HepG2 (cell line): ENCODE results near the gene SHTN1. TPM values are rescaled to one million over a fixed set of nuclear protein-coding genes. Genes with fewer than 3 reads are reported as not detected.
A peak's percentile ranks its signal among the peaks of the same experiment; 100 is the strongest.

Experiments used
- ATF7-NPFF ChIP-seq: sonication (generic); formaldehyde crosslinking; IDR thresholded peaks from 2 replicates; pipeline ENCODE4 v1.8.1; 2023; ENCODE audit warnings: mild to moderate bottlenecking, low read depth, missing genetic modification reagents, moderate library complexity
- BCL6 ChIP-seq: IDR thresholded peaks from 2 replicates; pipeline ENCODE4 v1.6.1; 2016; ENCODE audit warnings: missing genetic modification reagents, missing compliant biosample characterization
- CREM ChIP-seq, 2 experiments: sonication (generic) in 1 of 2; formaldehyde crosslinking in 1 of 2; IDR thresholded peaks; 2 replicates each; pipeline versions ENCODE4 v1.4.0 to v1.6.1; 2016 to 2020; ENCODE audit warnings: antibody characterized with exemption in 1 of 2, mild to moderate bottlenecking in 1 of 2, missing genetic modification reagents in 1 of 2
- FOXP1 ChIP-seq, 2 experiments: fragments of 450-650 bp in 1 of 2; IDR thresholded peaks; 2 replicates each; pipeline ENCODE4 v1.6.1; 2017 to 2018; ENCODE audit warnings: antibody characterized with exemption in 1 of 2
- GTF3A ChIP-seq: sonication (generic); formaldehyde crosslinking; conservative IDR thresholded peaks from 2 replicates; pipeline ENCODE4 v1.4.0; 2020; ENCODE audit warnings: mild to moderate bottlenecking, missing genetic modification reagents
- HDAC1 ChIP-seq: sonication (generic); formaldehyde crosslinking; IDR thresholded peaks from 2 replicates; pipeline ENCODE4 v1.5.1; 2020; ENCODE audit warnings: mild to moderate bottlenecking, missing genetic modification reagents
- HNF4G ChIP-seq, 2 experiments: sonication (generic) in 1 of 2; formaldehyde crosslinking in 1 of 2; IDR thresholded peaks; 2 replicates each; pipeline versions ENCODE4 v1.4.0 to v1.6.1; 2011 to 2020; ENCODE audit warnings: borderline replicate concordance in 2 of 2, low read depth in 2 of 2, mild to moderate bottlenecking in 2 of 2, low read length in 1 of 2, missing genetic modification reagents in 1 of 2, moderate library complexity in 1 of 2
- HNRNPUL1 ChIP-seq: fragments of 200-400 bp; formaldehyde crosslinking; IDR thresholded peaks from 2 replicates; pipeline ENCODE4 v1.6.1; 2017; ENCODE audit warnings: low read depth, mild to moderate bottlenecking, low read length, moderate library complexity
- MED8 ChIP-seq: sonication (generic); formaldehyde crosslinking; IDR thresholded peaks from 2 replicates; pipeline ENCODE4 v1.8.1; 2023; ENCODE audit warnings: mild to moderate bottlenecking, missing genetic modification reagents; ENCODE audit not compliant: insufficient replicate concordance
- MZF1 ChIP-seq: sonication (generic); formaldehyde crosslinking; IDR thresholded peaks from 2 replicates; pipeline ENCODE4 v1.8.1; 2023; ENCODE audit warnings: mild to moderate bottlenecking, missing genetic modification reagents, borderline replicate concordance
- NFKB2 ChIP-seq: sonication (generic); formaldehyde crosslinking; IDR thresholded peaks from 2 replicates; pipeline ENCODE4 v1.4.0; 2020; ENCODE audit warnings: missing genetic modification reagents, borderline replicate concordance
- NFYB ChIP-seq: sonication (generic); formaldehyde crosslinking; IDR thresholded peaks from 2 replicates; pipeline ENCODE4 v1.4.0; 2020; ENCODE audit warnings: missing genetic modification reagents
- SNRNP70 ChIP-seq: fragments of 200-400 bp; formaldehyde crosslinking; IDR thresholded peaks from 2 replicates; pipeline ENCODE4 v1.6.1; 2017; ENCODE audit warnings: mild to moderate bottlenecking, low read depth, low read length, moderate library complexity
- SOX13 ChIP-seq, 3 experiments: fragments of 450-650 bp in 1 of 3; sonication (generic) in 1 of 3; formaldehyde crosslinking in 1 of 3; IDR thresholded peaks in 2 of 3; conservative IDR thresholded peaks in 1 of 3; 2 replicates each; pipeline versions ENCODE4 v1.5.0 to v1.6.1; 2016 to 2020; ENCODE audit warnings: antibody characterized with exemption in 1 of 3, mild to moderate bottlenecking in 1 of 3, missing compliant biosample characterization in 1 of 3, missing genetic modification reagents in 1 of 3, moderate library complexity in 1 of 3
- SRSF1 ChIP-seq: fragments of 200-400 bp; formaldehyde crosslinking; optimal IDR thresholded peaks from 2 replicates; pipeline ENCODE3; 2017; ENCODE audit warnings: mild to moderate bottlenecking, low read depth, low read length, moderate library complexity
- SRSF4 ChIP-seq: fragments of 200-400 bp; formaldehyde crosslinking; IDR thresholded peaks from one replicate; pipeline ENCODE4 v1.6.1; 2018; ENCODE audit warnings: mild to moderate bottlenecking, low read depth, low read length, moderate library complexity; ENCODE audit not compliant: poor library complexity, severe bottlenecking
- TBP ChIP-seq: sonication (generic); formaldehyde crosslinking; IDR thresholded peaks from 2 replicates; pipeline ENCODE4 v1.5.0; 2020; ENCODE audit warnings: missing genetic modification reagents
- ZFX ChIP-seq: sonication (generic); formaldehyde crosslinking; IDR thresholded peaks from 2 replicates; pipeline ENCODE4 v1.4.0; 2020; ENCODE audit warnings: mild to moderate bottlenecking, low read depth, missing genetic modification reagents, moderate library complexity
- ZNF337 ChIP-seq: sonication (generic); formaldehyde crosslinking; IDR thresholded peaks from 2 replicates; pipeline ENCODE4 v1.5.1; 2020; ENCODE audit warnings: missing genetic modification reagents, low read depth, mild to moderate bottlenecking, borderline replicate concordance
- ZNF720 ChIP-seq: sonication (generic); formaldehyde crosslinking; IDR thresholded peaks from 2 replicates; pipeline ENCODE4 v1.4.0; 2020; ENCODE audit warnings: missing genetic modification reagents
- polyA plus RNA-seq, 8 experiments: library from polyadenylated mRNA; depleted of rRNA in 3 of 8; stranded (reverse) in 7 of 8; unstranded in 1 of 8; fragments of >200 nt; fragmentation: Illumina TruSeq in 4 of 8; extraction: Trizol in 4 of 8; gene quantifications; 2 replicates each; pipeline versions ENCODE4 v1.2.1 to v1.2.3, GENCODE V29; 2011 to 2016; ENCODE audit warnings: low read depth in 4 of 8, missing spikeins in 1 of 8, mixed read lengths in 1 of 8; ENCODE audit not compliant: insufficient read depth in 1 of 8
- total RNA-seq, 5 experiments: library from RNA; depleted of rRNA; stranded (reverse); fragments of >200 nt; fragmentation: Illumina TruSeq; extraction: Trizol; gene quantifications; 2 replicates each; pipeline ENCODE4 v1.2.3, GENCODE V29; 2016; ENCODE audit warnings: low read depth in 1 of 5
- TF ChIP-seq, protein P1 (sequence below): sonication (generic); formaldehyde crosslinking; conservative IDR thresholded peaks from 2 replicates; pipeline ENCODE4 v1.4.0; 2020; ENCODE audit warnings: mild to moderate bottlenecking, missing genetic modification reagents, moderate library complexity
- TF ChIP-seq, protein P2 (sequence below): IDR thresholded peaks from 2 replicates; pipeline ENCODE4 v1.6.1; 2016; ENCODE audit warnings: missing genetic modification reagents, missing compliant biosample characterization
- TF ChIP-seq, protein P3 (sequence below): sonication (generic); formaldehyde crosslinking; IDR thresholded peaks from 2 replicates; pipeline ENCODE4 v1.4.0; 2020; ENCODE audit warnings: missing genetic modification reagents

The SHTN1 gene
- total and polyA plus RNA-seq, 2 of the 13 experiments (the other 11 are each of a cell fraction or from before 2014, with no cell fraction given): 11.3 to 15.6 TPM

DNA sequence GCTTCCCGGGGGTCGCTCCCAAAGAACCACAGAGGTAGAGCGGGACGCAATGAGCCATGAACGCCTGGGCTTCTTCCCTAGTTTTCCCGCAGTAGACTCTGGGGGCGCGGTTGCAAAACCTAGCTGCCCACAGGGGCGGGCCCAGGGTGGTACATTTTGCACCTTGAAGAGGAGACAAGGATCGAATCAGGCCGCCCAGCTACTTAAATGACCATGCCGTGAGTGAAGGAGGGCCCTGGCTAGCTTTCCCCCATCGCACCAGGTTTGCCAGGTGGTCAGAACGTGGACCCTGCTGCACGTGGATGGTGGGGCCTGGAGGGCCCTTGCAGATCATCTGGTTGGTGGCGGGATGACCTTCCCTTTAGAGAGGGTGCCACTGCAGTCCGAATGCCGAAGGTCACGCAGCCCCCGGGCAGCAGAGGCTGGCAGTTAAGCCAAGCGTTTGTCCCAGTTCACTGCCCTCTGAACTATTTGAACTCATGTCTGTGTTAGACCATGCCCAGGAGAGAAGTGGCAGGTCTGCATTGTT lies 604 bp upstream of the SHTN1 start (continued):
- no peak for TF ChIP-seq HNRNPUL1
- no peak for TF ChIP-seq SNRNP70
- TF ChIP-seq ZFX (CRISPR knock-in tag): peak; percentile 40; the same call in 1 of the 2 replicates
- no peak for TF ChIP-seq MED8 (CRISPR knock-in tag)
- TF ChIP-seq, protein P1, sequence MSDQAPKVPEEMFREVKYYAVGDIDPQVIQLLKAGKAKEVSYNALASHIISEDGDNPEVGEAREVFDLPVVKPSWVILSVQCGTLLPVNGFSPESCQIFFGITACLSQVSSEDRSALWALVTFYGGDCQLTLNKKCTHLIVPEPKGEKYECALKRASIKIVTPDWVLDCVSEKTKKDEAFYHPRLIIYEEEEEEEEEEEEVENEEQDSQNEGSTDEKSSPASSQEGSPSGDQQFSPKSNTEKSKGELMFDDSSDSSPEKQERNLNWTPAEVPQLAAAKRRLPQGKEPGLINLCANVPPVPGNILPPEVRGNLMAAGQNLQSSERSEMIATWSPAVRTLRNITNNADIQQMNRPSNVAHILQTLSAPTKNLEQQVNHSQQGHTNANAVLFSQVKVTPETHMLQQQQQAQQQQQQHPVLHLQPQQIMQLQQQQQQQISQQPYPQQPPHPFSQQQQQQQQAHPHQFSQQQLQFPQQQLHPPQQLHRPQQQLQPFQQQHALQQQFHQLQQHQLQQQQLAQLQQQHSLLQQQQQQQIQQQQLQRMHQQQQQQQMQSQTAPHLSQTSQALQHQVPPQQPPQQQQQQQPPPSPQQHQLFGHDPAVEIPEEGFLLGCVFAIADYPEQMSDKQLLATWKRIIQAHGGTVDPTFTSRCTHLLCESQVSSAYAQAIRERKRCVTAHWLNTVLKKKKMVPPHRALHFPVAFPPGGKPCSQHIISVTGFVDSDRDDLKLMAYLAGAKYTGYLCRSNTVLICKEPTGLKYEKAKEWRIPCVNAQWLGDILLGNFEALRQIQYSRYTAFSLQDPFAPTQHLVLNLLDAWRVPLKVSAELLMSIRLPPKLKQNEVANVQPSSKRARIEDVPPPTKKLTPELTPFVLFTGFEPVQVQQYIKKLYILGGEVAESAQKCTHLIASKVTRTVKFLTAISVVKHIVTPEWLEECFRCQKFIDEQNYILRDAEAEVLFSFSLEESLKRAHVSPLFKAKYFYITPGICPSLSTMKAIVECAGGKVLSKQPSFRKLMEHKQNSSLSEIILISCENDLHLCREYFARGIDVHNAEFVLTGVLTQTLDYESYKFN (CRISPR knock-in tag): no peak
- no peak for TF ChIP-seq CREM (IDR thresholded peaks at IDR 0.05)
- no peak for TF ChIP-seq CREM (CRISPR knock-in tag; IDR thresholded peaks at IDR 0.05)
- TF ChIP-seq FOXP1 (IDR thresholded peaks at IDR 0.05): no peak
- TF ChIP-seq FOXP1 (CRISPR knock-in tag; IDR thresholded peaks at IDR 0.05): no peak
- TF ChIP-seq MZF1 (CRISPR knock-in tag): no peak
- TF ChIP-seq NFKB2 (CRISPR knock-in tag): peak; percentile 38; the same call in 1 of the 2 replicates
- no peak for TF ChIP-seq NFYB (CRISPR knock-in tag)
- peak; percentile 37; the same call in 1 of the 2 replicates for TF ChIP-seq HDAC1 (CRISPR knock-in tag)
- no peak for TF ChIP-seq TBP (CRISPR knock-in tag)
- no peak for TF ChIP-seq SRSF4
- TF ChIP-seq, protein P2, sequence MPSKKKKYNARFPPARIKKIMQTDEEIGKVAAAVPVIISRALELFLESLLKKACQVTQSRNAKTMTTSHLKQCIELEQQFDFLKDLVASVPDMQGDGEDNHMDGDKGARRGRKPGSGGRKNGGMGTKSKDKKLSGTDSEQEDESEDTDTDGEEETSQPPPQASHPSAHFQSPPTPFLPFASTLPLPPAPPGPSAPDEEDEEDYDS (CRISPR knock-in tag): no peak
- no peak for TF ChIP-seq ZNF720 (CRISPR knock-in tag)
- TF ChIP-seq GTF3A (CRISPR knock-in tag): no peak
- TF ChIP-seq ZNF337 (CRISPR knock-in tag): no peak
- TF ChIP-seq SRSF1: no peak
- TF ChIP-seq, protein P3, sequence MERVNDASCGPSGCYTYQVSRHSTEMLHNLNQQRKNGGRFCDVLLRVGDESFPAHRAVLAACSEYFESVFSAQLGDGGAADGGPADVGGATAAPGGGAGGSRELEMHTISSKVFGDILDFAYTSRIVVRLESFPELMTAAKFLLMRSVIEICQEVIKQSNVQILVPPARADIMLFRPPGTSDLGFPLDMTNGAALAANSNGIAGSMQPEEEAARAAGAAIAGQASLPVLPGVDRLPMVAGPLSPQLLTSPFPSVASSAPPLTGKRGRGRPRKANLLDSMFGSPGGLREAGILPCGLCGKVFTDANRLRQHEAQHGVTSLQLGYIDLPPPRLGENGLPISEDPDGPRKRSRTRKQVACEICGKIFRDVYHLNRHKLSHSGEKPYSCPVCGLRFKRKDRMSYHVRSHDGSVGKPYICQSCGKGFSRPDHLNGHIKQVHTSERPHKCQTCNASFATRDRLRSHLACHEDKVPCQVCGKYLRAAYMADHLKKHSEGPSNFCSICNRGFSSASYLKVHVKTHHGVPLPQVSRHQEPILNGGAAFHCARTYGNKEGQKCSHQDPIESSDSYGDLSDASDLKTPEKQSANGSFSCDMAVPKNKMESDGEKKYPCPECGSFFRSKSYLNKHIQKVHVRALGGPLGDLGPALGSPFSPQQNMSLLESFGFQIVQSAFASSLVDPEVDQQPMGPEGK (CRISPR knock-in tag): peak; percentile 16; the same call in 1 of the 2 replicates
- TF ChIP-seq BCL6 (CRISPR knock-in tag): no peak
- TF ChIP-seq ATF7-NPFF (CRISPR knock-in tag): no peak
- TF ChIP-seq HNF4G (IDR thresholded peaks at IDR 0.05; ENCODE audit: borderline replicate concordance, low read depth, low read length): peak; percentile 43; the same call in 1 of the 2 replicates
- TF ChIP-seq HNF4G (CRISPR knock-in tag; IDR thresholded peaks at IDR 0.05; ENCODE audit: borderline replicate concordance, low read depth): no peak
- no peak for TF ChIP-seq SOX13 (IDR thresholded peaks at IDR 0.05)
- TF ChIP-seq SOX13 (CRISPR knock-in tag; conservative IDR thresholded peaks at IDR 0.05 in 1 of 2, IDR thresholded peaks at IDR 0.05 in 1 of 2): 0 out of 4 replicates have a peak, but pooled peaks of 1 of the 2 experiments have one; percentile 5
